ENCODE measurements around the gene HS2ST1. TPM values are rescaled to one million over a fixed set of nuclear protein-coding genes. Genes with fewer than 3 reads are reported as not detected.

The HS2ST1 gene
- total RNA-seq, 1 experiment from 2014 or later: 30.1 TPM

- no peak for ATAC-seq
- intact Hi-C loops (cut with micrococcal nuclease): no loop called here
- Histone ChIP-seq H3K79me2 (ENCODE audit: insufficient read depth, low read length) (no peaks in the 10 kb centered on the region), H4K20me1 (ENCODE audit: insufficient read depth) (no peaks in the 10 kb centered on the region; the same call in 1 of the 2 replicates), H3K9ac (ENCODE audit: low read length) (no peak overlapping the region), H3K9me3 (ENCODE audit: control insufficient read depth in 1 of 2, insufficient read depth in 1 of 2, low read depth in 1 of 2, low read length in 2 of 2) (no peaks in the 10 kb centered on the region), H3K36me3 (ENCODE audit: control insufficient read depth in 1 of 2, insufficient read depth in 2 of 2, low read length in 2 of 2) (no peaks in the 10 kb centered on the region), H3K4me1 (ENCODE audit: control insufficient read depth in 1 of 2, insufficient read depth in 2 of 2, low read length in 2 of 2) (no peaks in the 10 kb centered on the region), H2AFZ (ENCODE audit: low read depth, low read length, poor library complexity, severe bottlenecking) (no peak overlapping the region), H3K27me3 (ENCODE audit: insufficient read depth, low read length) (no peaks in the 10 kb centered on the region), H3K9me2 (ENCODE audit: insufficient read depth) (no peaks in the 10 kb centered on the region), H3K27ac (ENCODE audit: low read depth, low read length) (no peak overlapping the region), H3K4me2 (ENCODE audit: low read length) (no peak overlapping the region), H3K4me3 (replicated peaks in 1 of 2; ENCODE audit: low read depth in 1 of 2, low read length in 2 of 2) (no peak overlapping the region)
- BruUV-seq (replicated peaks): no TSS peak
- CTCF ChIA-PET: no interaction called here
- DNase-seq (ENCODE audit: low read depth, low spot score): no peak
- POLR2A ChIA-PET: no interaction called here
- TF ChIP-seq CTCF (IDR thresholded peaks at IDR 0.05 in 2 of 3, conservative IDR thresholded peaks at IDR 0.05 in 1 of 3; ENCODE audit: borderline replicate concordance in 1 of 3, insufficient read depth in 1 of 3, low read depth in 2 of 3, low read length in 2 of 3): no peak
- TF ChIP-seq ZFX (IDR thresholded peaks at IDR 0.05): no peak
- TF ChIP-seq ELF1 (IDR thresholded peaks at IDR 0.05; ENCODE audit: borderline replicate concordance, low read depth): no peak
- no peak for TF ChIP-seq YY1 (IDR thresholded peaks at IDR 0.05; ENCODE audit: extremely low read depth, insufficient replicate concordance, low read depth, low read length)
- TF ChIP-seq POLR2A (IDR thresholded peaks at IDR 0.05; ENCODE audit: borderline replicate concordance, extremely low read depth, insufficient read depth, insufficient read length): no peak
- no peak for TF ChIP-seq CEBPB (IDR thresholded peaks at IDR 0.05; ENCODE audit: low read depth)
- no peak for TF ChIP-seq SRF (IDR thresholded peaks at IDR 0.05; ENCODE audit: low read depth)
- RAD21 ChIA-PET (ENCODE audit: low non-redundant PET in 1 of 2, low total read pairs in 2 of 2, uncharacterized antibody in 2 of 2, unreplicated experiment in 2 of 2): no interaction called here
Measured at GRCh38 chr1:87058343-87058649, 143.9 kb downstream of the HS2ST1 start.

GRCh38 chr1:87061742-87062156 is 147.3 kb downstream of the HS2ST1 start:
- intact Hi-C loops (cut with micrococcal nuclease): no loop called here
- Histone ChIP-seq H3K9me2 (ENCODE audit: insufficient read depth) (no peaks in the 10 kb centered on the region), H3K4me3 (replicated peaks in 1 of 2; ENCODE audit: low read depth in 1 of 2, low read length in 2 of 2) (no peak overlapping the region), H3K9ac (ENCODE audit: low read length) (no peak overlapping the region), H3K4me2 (ENCODE audit: low read length) (no peak overlapping the region), H3K27ac (ENCODE audit: low read depth, low read length) (no peak overlapping the region), H2AFZ (ENCODE audit: low read depth, low read length, poor library complexity, severe bottlenecking) (no peak overlapping the region), H4K20me1 (ENCODE audit: insufficient read depth) (no peaks in the 10 kb centered on the region), H3K36me3 (ENCODE audit: control insufficient read depth in 1 of 2, insufficient read depth in 2 of 2, low read length in 2 of 2) (no peaks in the 10 kb centered on the region), H3K4me1 (ENCODE audit: control insufficient read depth in 1 of 2, insufficient read depth in 2 of 2, low read length in 2 of 2) (no peaks in the 10 kb centered on the region), H3K79me2 (ENCODE audit: insufficient read depth, low read length) (no peaks in the 10 kb centered on the region), H3K27me3 (ENCODE audit: insufficient read depth, low read length) (no peaks in the 10 kb centered on the region), H3K9me3 (ENCODE audit: control insufficient read depth in 1 of 2, insufficient read depth in 1 of 2, low read depth in 1 of 2, low read length in 2 of 2) (no peaks in the 10 kb centered on the region)
- no peak for ATAC-seq
- RAD21 ChIA-PET (ENCODE audit: low non-redundant PET in 1 of 2, low total read pairs in 2 of 2, uncharacterized antibody in 2 of 2, unreplicated experiment in 2 of 2): no interaction called here
- no TSS peak for BruUV-seq (replicated peaks)
- CTCF ChIA-PET: no interaction called here
- POLR2A ChIA-PET: no interaction called here
- DNase-seq (ENCODE audit: low read depth, low spot score): no peak
- TF ChIP-seq CEBPB (IDR thresholded peaks at IDR 0.05; ENCODE audit: low read depth): no peak
- no peak for TF ChIP-seq YY1 (IDR thresholded peaks at IDR 0.05; ENCODE audit: extremely low read depth, insufficient replicate concordance, low read depth, low read length)
- TF ChIP-seq SIN3A (IDR thresholded peaks at IDR 0.05; ENCODE audit: low read depth): no peak
- no peak for TF ChIP-seq EGR1 (IDR thresholded peaks at IDR 0.05; ENCODE audit: low read depth)
- no peak for TF ChIP-seq SRF (IDR thresholded peaks at IDR 0.05; ENCODE audit: low read depth)
- no peak for TF ChIP-seq MAX (IDR thresholded peaks at IDR 0.05)
- TF ChIP-seq CBX3 (IDR thresholded peaks at IDR 0.05; ENCODE audit: low read depth): no peak
- no peak for TF ChIP-seq TCF7L2 (IDR thresholded peaks at IDR 0.05; ENCODE audit: borderline replicate concordance, extremely low read depth, insufficient read depth, insufficient read length)
- no peak for TF ChIP-seq ZBTB33 (IDR thresholded peaks at IDR 0.05; ENCODE audit: extremely low read depth, insufficient replicate concordance, low read length)
- no peak for TF ChIP-seq ATF3 (IDR thresholded peaks at IDR 0.05)
- no peak for TF ChIP-seq JUND (IDR thresholded peaks at IDR 0.05)
- TF ChIP-seq ZNF274 (IDR thresholded peaks at IDR 0.05; ENCODE audit: low read depth, low read length): no peak
- no peak for TF ChIP-seq ELF1 (IDR thresholded peaks at IDR 0.05; ENCODE audit: borderline replicate concordance, low read depth)
- no peak for TF ChIP-seq SP1 (IDR thresholded peaks at IDR 0.05; ENCODE audit: low read depth)
- no peak for TF ChIP-seq POLR2AphosphoS5 (IDR thresholded peaks at IDR 0.05; ENCODE audit: low read depth, low read length)

All from HCT116 (cell line).